ENCODE data around the gene HES3. TPM values are rescaled to one million over a fixed set of nuclear protein-coding genes. Genes with fewer than 3 reads are reported as not detected.

HES3 gene
- total RNA-seq, 1 experiment from 2014 or later: not detected

GRCh38 chr1:6225651-6226050, 18.3 kb upstream of the HES3 start:
- no peaks in the 10 kb centered on the region for H3K9me2 ChIP-seq (ENCODE audit: insufficient read depth)
- H4K20me1 ChIP-seq (ENCODE audit: insufficient read depth): no peaks in the 10 kb centered on the region; the same call in 1 of the 2 replicates
- H3K27me3 ChIP-seq (ENCODE audit: insufficient read depth, low read length): no peaks in the 10 kb centered on the region
- H3K4me1 ChIP-seq (ENCODE audit: control insufficient read depth in 1 of 2, insufficient read depth in 2 of 2, low read length in 2 of 2): peaks cover 57 to 65% of the 10 kb centered on the region in 2 experiments
- ATAC-seq (no peak), DNase-seq (ENCODE audit: low read depth, low spot score) (no peak)
- BruUV-seq (replicated peaks): no TSS peak
- peaks cover 7 to 49% of the 10 kb centered on the region in 2 experiments; a peak in 3 of 4 replicates for H3K36me3 ChIP-seq (ENCODE audit: control insufficient read depth in 1 of 2, insufficient read depth in 2 of 2, low read length in 2 of 2)
- ChIA-PET CTCF (interaction anchor here (1.5 to 2.0 kb wide), 2 partner anchors 13 to 21 kb away, joined by 5 to 11 read pairs; no protein-coding TSS in a partner anchor), RAD21 (ENCODE audit: low non-redundant PET in 1 of 2, low total read pairs in 2 of 2, uncharacterized antibody in 2 of 2, unreplicated experiment in 2 of 2) (no interaction called here), POLR2A (interaction anchor here (0.9 kb wide), 1 partner anchor 19 kb away, joined by 4 read pairs; no protein-coding TSS in a partner anchor)
- intact Hi-C loops (cut with micrococcal nuclease): no loop called here
- H3K79me2 ChIP-seq (ENCODE audit: insufficient read depth, low read length): peaks cover 67% of the 10 kb centered on the region
- peak overlapping the region; percentile 58 for H3K4me2 ChIP-seq (ENCODE audit: low read length)
- no peak overlapping the region for H3K4me3 ChIP-seq (replicated peaks in 1 of 2; ENCODE audit: low read depth in 1 of 2, low read length in 2 of 2)
- peak overlapping the region; percentile 53 for H3K9ac ChIP-seq (ENCODE audit: low read length)
- no peaks in the 10 kb centered on the region for H3K9me3 ChIP-seq (ENCODE audit: control insufficient read depth in 1 of 2, insufficient read depth in 1 of 2, low read depth in 1 of 2, low read length in 2 of 2)
- no peak overlapping the region for H2AFZ ChIP-seq (ENCODE audit: low read depth, low read length, poor library complexity, severe bottlenecking)
- peak overlapping the region; percentile 73 for H3K27ac ChIP-seq (ENCODE audit: low read depth, low read length)
- TF ChIP-seq ELF1 (IDR thresholded peaks at IDR 0.05; ENCODE audit: borderline replicate concordance, low read depth) (no peak), FOSL1 (IDR thresholded peaks at IDR 0.05; ENCODE audit: low read depth) (no peak), CBX3 (IDR thresholded peaks at IDR 0.05; ENCODE audit: low read depth) (no peak), MAX (IDR thresholded peaks at IDR 0.05) (no peak), YY1 (IDR thresholded peaks at IDR 0.05; ENCODE audit: extremely low read depth, insufficient replicate concordance, low read depth, low read length) (no peak), REST (IDR thresholded peaks at IDR 0.05; ENCODE audit: low read depth) (no peak), SP1 (IDR thresholded peaks at IDR 0.05; ENCODE audit: low read depth) (no peak)
